Panc1 (cell line): ENCODE measurements around the gene ATAD5.

ENCODE experiments used
- POLR2AphosphoS5 ChIP-seq: IDR thresholded peaks from 2 replicates; pipeline ENCODE4 v1.6.1; 2012; ENCODE audit warnings: mild to moderate bottlenecking, low read depth, low read length, moderate library complexity
- SIN3A ChIP-seq: IDR thresholded peaks from 2 replicates; pipeline ENCODE4 v1.6.1; 2012; ENCODE audit warnings: low read depth, mild to moderate bottlenecking, low read length, moderate library complexity, borderline replicate concordance; ENCODE audit not compliant: insufficient read depth
- TCF7L2 ChIP-seq: IDR thresholded peaks from 2 replicates; pipeline ENCODE4 v1.6.1; 2011; ENCODE audit warnings: mild to moderate bottlenecking, low read depth, low read length, inconsistent platforms
- TF ChIP-seq, protein P1 (sequence below): fragments of 450-650 bp; IDR thresholded peaks from 2 replicates; pipeline ENCODE4 v1.5.1; 2017; ENCODE audit warnings: mild to moderate bottlenecking
- TF ChIP-seq, protein P2 (sequence below), 2 experiments: IDR thresholded peaks; 2 replicates each; pipeline ENCODE4 v1.6.1; 2011 to 2012; ENCODE audit warnings: low read depth in 2 of 2, control low read depth in 1 of 2, low read length in 1 of 2, mild to moderate bottlenecking in 1 of 2, moderate library complexity in 1 of 2; ENCODE audit not compliant: insufficient read depth in 1 of 2

DNA sequence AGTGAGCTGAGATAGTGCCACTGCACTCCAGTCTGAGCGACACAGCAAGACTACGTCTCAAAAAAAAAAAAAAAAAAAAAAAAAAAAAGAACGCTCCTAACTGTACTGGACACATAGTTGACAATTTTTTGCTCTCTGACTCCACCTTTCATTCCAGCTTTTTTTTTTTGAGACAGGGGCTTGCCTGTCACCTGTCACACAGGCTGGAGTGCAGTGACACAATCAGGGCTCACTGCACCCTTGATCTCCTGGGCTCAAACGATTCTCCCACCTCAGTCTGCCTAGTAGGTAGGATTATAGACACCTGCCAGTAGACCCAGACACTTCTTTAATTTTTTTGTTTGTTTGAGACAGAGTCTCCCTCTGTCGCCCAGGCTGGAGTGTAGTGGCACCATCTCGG is 4.7 kb upstream of the ATAD5 start:
- TF ChIP-seq POLR2AphosphoS5 (no peak), TCF7L2 (no peak), SIN3A (no peak)
- TF ChIP-seq, protein P1, sequence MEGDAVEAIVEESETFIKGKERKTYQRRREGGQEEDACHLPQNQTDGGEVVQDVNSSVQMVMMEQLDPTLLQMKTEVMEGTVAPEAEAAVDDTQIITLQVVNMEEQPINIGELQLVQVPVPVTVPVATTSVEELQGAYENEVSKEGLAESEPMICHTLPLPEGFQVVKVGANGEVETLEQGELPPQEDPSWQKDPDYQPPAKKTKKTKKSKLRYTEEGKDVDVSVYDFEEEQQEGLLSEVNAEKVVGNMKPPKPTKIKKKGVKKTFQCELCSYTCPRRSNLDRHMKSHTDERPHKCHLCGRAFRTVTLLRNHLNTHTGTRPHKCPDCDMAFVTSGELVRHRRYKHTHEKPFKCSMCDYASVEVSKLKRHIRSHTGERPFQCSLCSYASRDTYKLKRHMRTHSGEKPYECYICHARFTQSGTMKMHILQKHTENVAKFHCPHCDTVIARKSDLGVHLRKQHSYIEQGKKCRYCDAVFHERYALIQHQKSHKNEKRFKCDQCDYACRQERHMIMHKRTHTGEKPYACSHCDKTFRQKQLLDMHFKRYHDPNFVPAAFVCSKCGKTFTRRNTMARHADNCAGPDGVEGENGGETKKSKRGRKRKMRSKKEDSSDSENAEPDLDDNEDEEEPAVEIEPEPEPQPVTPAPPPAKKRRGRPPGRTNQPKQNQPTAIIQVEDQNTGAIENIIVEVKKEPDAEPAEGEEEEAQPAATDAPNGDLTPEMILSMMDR, result no peak
- TF ChIP-seq, protein P2, sequence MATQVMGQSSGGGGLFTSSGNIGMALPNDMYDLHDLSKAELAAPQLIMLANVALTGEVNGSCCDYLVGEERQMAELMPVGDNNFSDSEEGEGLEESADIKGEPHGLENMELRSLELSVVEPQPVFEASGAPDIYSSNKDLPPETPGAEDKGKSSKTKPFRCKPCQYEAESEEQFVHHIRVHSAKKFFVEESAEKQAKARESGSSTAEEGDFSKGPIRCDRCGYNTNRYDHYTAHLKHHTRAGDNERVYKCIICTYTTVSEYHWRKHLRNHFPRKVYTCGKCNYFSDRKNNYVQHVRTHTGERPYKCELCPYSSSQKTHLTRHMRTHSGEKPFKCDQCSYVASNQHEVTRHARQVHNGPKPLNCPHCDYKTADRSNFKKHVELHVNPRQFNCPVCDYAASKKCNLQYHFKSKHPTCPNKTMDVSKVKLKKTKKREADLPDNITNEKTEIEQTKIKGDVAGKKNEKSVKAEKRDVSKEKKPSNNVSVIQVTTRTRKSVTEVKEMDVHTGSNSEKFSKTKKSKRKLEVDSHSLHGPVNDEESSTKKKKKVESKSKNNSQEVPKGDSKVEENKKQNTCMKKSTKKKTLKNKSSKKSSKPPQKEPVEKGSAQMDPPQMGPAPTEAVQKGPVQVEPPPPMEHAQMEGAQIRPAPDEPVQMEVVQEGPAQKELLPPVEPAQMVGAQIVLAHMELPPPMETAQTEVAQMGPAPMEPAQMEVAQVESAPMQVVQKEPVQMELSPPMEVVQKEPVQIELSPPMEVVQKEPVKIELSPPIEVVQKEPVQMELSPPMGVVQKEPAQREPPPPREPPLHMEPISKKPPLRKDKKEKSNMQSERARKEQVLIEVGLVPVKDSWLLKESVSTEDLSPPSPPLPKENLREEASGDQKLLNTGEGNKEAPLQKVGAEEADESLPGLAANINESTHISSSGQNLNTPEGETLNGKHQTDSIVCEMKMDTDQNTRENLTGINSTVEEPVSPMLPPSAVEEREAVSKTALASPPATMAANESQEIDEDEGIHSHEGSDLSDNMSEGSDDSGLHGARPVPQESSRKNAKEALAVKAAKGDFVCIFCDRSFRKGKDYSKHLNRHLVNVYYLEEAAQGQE (IDR thresholded peaks at IDR 0.05; ENCODE audit: insufficient read depth in 1 of 2, low read depth in 2 of 2, low read length in 1 of 2), result no peak
